ENCODE results near the gene P3H4. TPM values are rescaled to one million over a fixed set of nuclear protein-coding genes. Genes with fewer than 3 reads are reported as not detected.

Gene P3H4
- total RNA-seq, 2 experiments from 2014 or later, result 1.8 to 1.9 TPM

- POLR2A ChIA-PET, result no interaction called here
- H3K4me1 Mint-ChIP-seq, result peaks cover 16% of the 10 kb centered on the region
- H3K27ac Mint-ChIP-seq, result no peak overlapping the region
- DNase-seq, result no peak
- CTCF ChIA-PET, result interaction anchor here (1.0 kb wide), 1 partner anchor 14 kb away, joined by 3 read pairs; no protein-coding TSS in a partner anchor
- peaks cover 19% of the 10 kb centered on the region for H3K27me3 Mint-ChIP-seq
- no peaks in the 10 kb centered on the region for H3K9me3 Mint-ChIP-seq
- no peaks in the 10 kb centered on the region for H3K36me3 Mint-ChIP-seq (ENCODE audit: low read depth)
- peak overlapping the region; percentile 17 for H3K4me3 Mint-ChIP-seq
Measured at GRCh38 chr17:41813152-41813680, 1.5 kb upstream of the P3H4 start.

GRCh38 chr17:41812381-41813151 is 817 bp upstream of the P3H4 start, which contains the start of gene FKBP10:
FKBP10 (plus strand) TSS chr17:41813004; CDS start chr17:41813035, 31 bp downstream.
- Mint-ChIP-seq H3K27ac (peak within 1 kb of the TSS; percentile 1), H3K27me3 (peaks cover 19% of the 10 kb centered on the region), H3K36me3 (ENCODE audit: low read depth) (no peaks in the 10 kb centered on the region), H3K9me3 (no peaks in the 10 kb centered on the region), H3K4me3 (peak within 1 kb of the TSS; percentile 76), H3K4me1 (peaks cover 16% of the 10 kb centered on the region)
- ChIA-PET CTCF (interaction anchor here (0.7 to 1.6 kb wide), 10 partner anchors 8 to 158 kb away, joined by 3 to 14 read pairs (median 5); partner anchors contain the start of genes JUP, KLHL10 and KLHL11), POLR2A (interaction anchor here (1.3 to 2.2 kb wide), 3 partner anchors 51 to 123 kb away, joined by 5 to 12 read pairs (median 8); partner anchors contain the start of gene EIF1)
- DNase-seq, result peak; percentile 25

GRCh38 chr17:41810659-41811548 is 845 bp downstream of the P3H4 start:
- Mint-ChIP-seq H3K4me3 (peak overlapping the region; percentile 44), H3K4me1 (peaks cover 16% of the 10 kb centered on the region), H3K9me3 (no peaks in the 10 kb centered on the region), H3K36me3 (ENCODE audit: low read depth) (no peaks in the 10 kb centered on the region), H3K27me3 (peaks cover 19% of the 10 kb centered on the region), H3K27ac (no peak overlapping the region)
- CTCF ChIA-PET, result interaction anchor here (0.8 to 3.2 kb wide), 19 partner anchors 9 to 122 kb away, joined by 3 to 23 read pairs (median 4); partner anchors contain the start of genes EIF1, JUP, KLHL10 and KLHL11
- POLR2A ChIA-PET, result interaction anchor here (1.0 to 2.2 kb wide), 9 partner anchors 9 to 121 kb away, joined by 3 to 12 read pairs (median 4); partner anchors contain the start of gene EIF1
- no peak for DNase-seq

- H3K9me3 Mint-ChIP-seq, result no peaks in the 10 kb centered on the region
- peaks cover 5% of the 10 kb centered on the region for H3K27me3 Mint-ChIP-seq
- POLR2A ChIA-PET, result no interaction called here
- H3K4me1 Mint-ChIP-seq, result peaks cover 8% of the 10 kb centered on the region
- H3K27ac Mint-ChIP-seq, result no peak overlapping the region
- no peak for DNase-seq
- CTCF ChIA-PET, result no interaction called here
- no peaks in the 10 kb centered on the region for H3K36me3 Mint-ChIP-seq (ENCODE audit: low read depth)
- H3K4me3 Mint-ChIP-seq, result no peak overlapping the region
Measured at GRCh38 chr17:41806685-41807445, 4.9 kb downstream of the P3H4 start.

- Mint-ChIP-seq H3K27me3 (no peaks in the 10 kb centered on the region), H3K4me3 (no peak overlapping the region), H3K27ac (no peak overlapping the region), H3K4me1 (peaks cover 7% of the 10 kb centered on the region), H3K36me3 (ENCODE audit: low read depth) (no peaks in the 10 kb centered on the region), H3K9me3 (no peaks in the 10 kb centered on the region)
- DNase-seq, result no peak
- ChIA-PET CTCF (interaction anchor here (1.3 to 2.9 kb wide), 4 partner anchors 14 to 66 kb away, joined by 3 to 19 read pairs (median 16); partner anchors contain the start of gene JUP), POLR2A (no interaction called here)
Measured at GRCh38 chr17:41803049-41804020, 8.4 kb downstream of the P3H4 start.

- no peaks in the 10 kb centered on the region for H3K9me3 Mint-ChIP-seq
- H3K36me3 Mint-ChIP-seq (ENCODE audit: low read depth), result no peaks in the 10 kb centered on the region
- no peaks in the 10 kb centered on the region for H3K27me3 Mint-ChIP-seq
- DNase-seq, result peak; percentile 76
- peaks cover 7% of the 10 kb centered on the region for H3K4me1 Mint-ChIP-seq
- H3K4me3 Mint-ChIP-seq, result no peak overlapping the region
- CTCF ChIA-PET, result interaction anchor here (0.6 to 2.9 kb wide), 19 partner anchors 9 to 1412 kb away, joined by 3 to 23 read pairs (median 4); partner anchors contain the start of genes HAP1, JUP and P3H4
- POLR2A ChIA-PET, result interaction anchor here (1.0 kb wide), 1 partner anchor 13 kb away, joined by 3 read pairs; no protein-coding TSS in a partner anchor
- no peak overlapping the region for H3K27ac Mint-ChIP-seq
Measured at GRCh38 chr17:41801374-41802271, 10.1 kb downstream of the P3H4 start.

GRCh38 chr17:41800601-41801373 is 11.0 kb downstream of the P3H4 start:
- POLR2A ChIA-PET, result interaction anchor here (1.0 kb wide), 1 partner anchor 12 kb away, joined by 3 read pairs; no protein-coding TSS in a partner anchor
- no peaks in the 10 kb centered on the region for H3K9me3 Mint-ChIP-seq

GRCh38 chr17:41799366-41799765 is 12.4 kb downstream of the P3H4 start:
- POLR2A ChIA-PET, result no interaction called here
- DNase-seq, result no peak
- CTCF ChIA-PET, result interaction anchor here (1.0 to 1.4 kb wide), 2 partner anchors 14 to 62 kb away, joined by 3 read pairs; partner anchors contain the start of gene FKBP10
- no peaks in the 10 kb centered on the region for H3K27me3 Mint-ChIP-seq
- H3K27ac Mint-ChIP-seq, result no peak overlapping the region
- no peak overlapping the region for H3K4me3 Mint-ChIP-seq
- H3K36me3 Mint-ChIP-seq (ENCODE audit: low read depth), result no peaks in the 10 kb centered on the region
- peaks cover 7% of the 10 kb centered on the region for H3K4me1 Mint-ChIP-seq
- H3K9me3 Mint-ChIP-seq, result no peaks in the 10 kb centered on the region

More at GRCh38 chr17:41800601-41801373, 11.0 kb downstream of the P3H4 start:
- no peak overlapping the region for H3K4me3 Mint-ChIP-seq
- CTCF ChIA-PET, result interaction anchor here (0.6 to 2.9 kb wide), 12 partner anchors 10 to 479 kb away, joined by 3 to 23 read pairs (median 4); partner anchors contain the start of genes JUP and P3H4
- H3K27me3 Mint-ChIP-seq, result no peaks in the 10 kb centered on the region
- peaks cover 7% of the 10 kb centered on the region for H3K4me1 Mint-ChIP-seq
- H3K27ac Mint-ChIP-seq, result no peak overlapping the region
- no peaks in the 10 kb centered on the region for H3K36me3 Mint-ChIP-seq (ENCODE audit: low read depth)
- DNase-seq, result no peak

GRCh38 chr17:41797377-41797776 is 14.4 kb downstream of the P3H4 start:
- DNase-seq, result no peak
- CTCF ChIA-PET, result interaction anchor here (1.0 to 2.4 kb wide), 2 partner anchors 11 to 14 kb away, joined by 3 to 7 read pairs; partner anchors contain the start of genes JUP and P3H4
- H3K27ac Mint-ChIP-seq, result no peak overlapping the region
- H3K27me3 Mint-ChIP-seq, result no peaks in the 10 kb centered on the region
- POLR2A ChIA-PET, result no interaction called here
- peaks cover 9% of the 10 kb centered on the region for H3K4me1 Mint-ChIP-seq
- no peaks in the 10 kb centered on the region for H3K36me3 Mint-ChIP-seq (ENCODE audit: low read depth)
- H3K9me3 Mint-ChIP-seq, result no peaks in the 10 kb centered on the region
- H3K4me3 Mint-ChIP-seq, result no peak overlapping the region

Measured in activated CD4-positive, alpha-beta memory T cell treated with anti-CD3 and anti-CD28 coated beads, Interleukin-2, amount 10 ng/mL, durations not matched to agents 7 days and 5 days (primary cell).